Keratinocyte (primary cell): Measurements from ENCODE around the gene TMCC2. TPM values are rescaled to one million over a fixed set of nuclear protein-coding genes. Genes with fewer than 3 reads are reported as not detected.

Experiments used
- DNase-seq: peaks from one replicate; pipeline ENCODE4 v3.0.0-alpha.2; 2011; ENCODE audit warnings: low read depth, missing footprints, low spot score
- FAIRE-seq: peaks from 2 replicates; lab custom pipeline; 2011; peaks lifted over from hg19 to GRCh38; lab: Jason Lieb, UNC
- H2AFZ ChIP-seq: 2 replicates; pipeline ENCODE4 v1.6.0; 2012; ENCODE audit warnings: low read length, control low read depth, inconsistent platforms; ENCODE audit not compliant: control insufficient read depth
- H3K27ac ChIP-seq: 2 replicates; pipeline ENCODE4 v1.5.1; 2011; ENCODE audit warnings: low read length; ENCODE audit not compliant: control insufficient read depth, insufficient read depth
- H3K27me3 ChIP-seq: 3 replicates; pipeline ENCODE4 v1.6.0; 2011; ENCODE audit warnings: low read length; ENCODE audit not compliant: control insufficient read depth, insufficient read depth; ENCODE audit errors: extremely low read depth
- H3K36me3 ChIP-seq, 2 experiments: 2 replicates in 1 of 2; 3 replicates in 1 of 2; pipeline ENCODE4 v1.5.1; 2011; ENCODE audit warnings: low read length in 2 of 2, mild to moderate bottlenecking in 1 of 2; ENCODE audit not compliant: control insufficient read depth in 2 of 2, insufficient read depth in 2 of 2; ENCODE audit errors: extremely low read depth in 1 of 2
- H3K4me1 ChIP-seq: 3 replicates; pipeline ENCODE4 v1.5.1; 2011; ENCODE audit warnings: low read length; ENCODE audit not compliant: control insufficient read depth, insufficient read depth; ENCODE audit errors: extremely low read depth
- H3K4me2 ChIP-seq: 3 replicates; pipeline ENCODE4 v1.6.0; 2011; ENCODE audit warnings: low read depth, low read length; ENCODE audit not compliant: control insufficient read depth, insufficient read depth; ENCODE audit errors: extremely low read depth
- H3K4me3 ChIP-seq, 3 experiments: fragments of 200-600 bp in 1 of 3; sonication (generic) in 1 of 3; 2 replicates in 2 of 3; 3 replicates in 1 of 3; pipeline ENCODE4 v1.5.1; 2011 to 2016; ENCODE audit warnings: low read length in 3 of 3, mild to moderate bottlenecking in 3 of 3, control low read depth in 2 of 3, inconsistent platforms in 1 of 3, low read depth in 1 of 3, mixed read lengths in 1 of 3, mixed run types in 1 of 3, moderate library complexity in 1 of 3; ENCODE audit not compliant: control insufficient read depth in 2 of 3, insufficient read depth in 2 of 3; ENCODE audit errors: extremely low read depth in 1 of 3
- H3K79me2 ChIP-seq: 2 replicates; pipeline ENCODE4 v1.6.0; 2012; ENCODE audit warnings: low read length; ENCODE audit not compliant: control insufficient read depth, insufficient read depth
- H3K9ac ChIP-seq: 3 replicates; pipeline ENCODE4 v1.6.0; 2011; ENCODE audit warnings: low read length; ENCODE audit not compliant: control insufficient read depth, insufficient read depth; ENCODE audit errors: extremely low read depth
- H3K9me1 ChIP-seq: 3 replicates; pipeline ENCODE4 v1.6.0; 2011; ENCODE audit warnings: low read length; ENCODE audit not compliant: control insufficient read depth, insufficient read depth; ENCODE audit errors: extremely low read depth
- H3K9me3 ChIP-seq: 2 replicates; pipeline ENCODE4 v1.5.1; 2012; ENCODE audit warnings: low read depth, low read length; ENCODE audit not compliant: control insufficient read depth
- H4K20me1 ChIP-seq: 3 replicates; pipeline ENCODE4 v1.6.0; 2011; ENCODE audit warnings: low read length; ENCODE audit not compliant: control insufficient read depth, insufficient read depth; ENCODE audit errors: extremely low read depth
- CTCF ChIP-seq, 3 experiments: IDR thresholded peaks in 1 of 3; conservative IDR thresholded peaks in 1 of 3; optimal IDR thresholded peaks in 1 of 3; 2 replicates in 2 of 3; 3 replicates in 1 of 3; pipeline versions ENCODE3 to v1.5.1; 2011; ENCODE audit warnings: low read length in 3 of 3, mild to moderate bottlenecking in 3 of 3, moderate library complexity in 2 of 3, control low read depth in 1 of 3, inconsistent platforms in 1 of 3; ENCODE audit not compliant: insufficient read depth in 2 of 3; ENCODE audit errors: extremely low read depth in 1 of 3
- EZH2 ChIP-seq: IDR thresholded peaks from one replicate; pipeline ENCODE4 v1.6.1; 2012; ENCODE audit warnings: inconsistent platforms, mild to moderate bottlenecking, low read length, moderate library complexity
- dilution Hi-C: fragments of 300-500 bp; cut with MboI; formaldehyde crosslinking; loops from one replicate; pipeline ENCODE4 v1.7.0; 2020; ENCODE audit warnings: low sequenced_read_pairs; ENCODE audit not compliant: extremely low pct_ligation_motif_present
- polyA plus RNA-seq, 5 experiments: library from polyadenylated mRNA; depleted of rRNA in 3 of 5; stranded (reverse) in 3 of 5; stranded (forward) in 1 of 5; unstranded in 1 of 5; fragments of >200 nt; gene quantifications; 1 replicate in 1 of 5; 2 replicates in 3 of 5; 3 replicates in 1 of 5; pipeline versions ENCODE4 v1.2.1 to v1.2.3, GENCODE V29; 2011 to 2012; ENCODE audit warnings: missing spikeins in 2 of 5, low read depth in 1 of 5, low replicate concordance in 1 of 5

TMCC2 gene
- polyA plus RNA-seq, 1 donor (not counting 4 experiments of a cell fraction or from before 2014, with no cell fraction given): 0.60 TPM

DNA sequence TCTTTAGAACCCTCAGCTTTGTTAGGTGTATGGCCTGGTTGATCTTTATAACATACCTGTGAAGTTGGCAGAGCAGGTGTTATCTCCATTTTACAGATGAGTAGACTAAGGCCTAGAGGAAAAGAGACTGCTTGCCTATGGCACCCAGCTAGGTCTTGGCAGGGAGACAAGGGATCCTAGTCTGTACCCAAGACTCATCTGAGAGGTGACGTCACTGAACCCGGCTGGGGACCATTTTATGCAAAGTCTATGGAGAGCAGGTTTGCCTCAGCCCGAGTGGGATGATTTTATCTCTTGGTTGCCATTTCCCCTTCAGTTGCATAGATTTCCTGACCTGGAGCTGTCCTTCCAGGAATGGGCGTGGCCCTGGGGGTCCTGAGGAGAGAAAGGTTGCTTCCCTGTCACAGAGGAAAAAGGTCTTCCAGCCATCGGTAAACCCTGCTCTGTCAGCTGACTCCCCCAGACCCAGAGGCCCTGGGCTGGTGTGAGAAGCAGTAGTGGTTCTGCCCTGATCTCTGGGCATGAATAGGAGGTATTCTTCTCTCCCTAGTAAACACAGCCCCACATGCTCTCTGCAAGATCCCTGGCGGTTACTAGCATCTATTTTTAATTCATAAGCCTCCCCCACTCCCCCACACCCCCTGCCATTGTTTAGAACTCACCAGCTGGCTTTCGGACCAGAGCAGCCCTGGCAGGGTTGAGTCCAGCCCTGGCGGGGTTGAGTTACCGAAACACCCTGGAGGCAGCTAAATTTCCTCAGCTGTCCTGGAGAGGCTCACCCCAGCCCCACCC lies 19.6 kb downstream of the TMCC2 start:
- Histone ChIP-seq H3K4me1 (no peaks in the 10 kb centered on the region), H3K9ac (no peak overlapping the region), H3K9me3 (no peaks in the 10 kb centered on the region), H3K4me2 (no peak overlapping the region), H2AFZ (no peak overlapping the region), H3K27ac (no peak overlapping the region), H3K4me3 (no peak overlapping the region), H3K27me3 (no peaks in the 10 kb centered on the region), H3K9me1 (no peaks in the 10 kb centered on the region), H3K36me3 (no peaks in the 10 kb centered on the region), H3K79me2 (no peaks in the 10 kb centered on the region), H4K20me1 (no peaks in the 10 kb centered on the region)
- TF ChIP-seq EZH2 (no peak), CTCF (optimal IDR thresholded peaks at IDR 0.05 in 1 of 3, IDR thresholded peaks at IDR 0.05 in 1 of 3, conservative IDR thresholded peaks at IDR 0.05 in 1 of 3; ENCODE audit: extremely low read depth in 1 of 3, insufficient read depth in 2 of 3, low read length in 3 of 3) (no peak)
- no peak for DNase-seq
- FAIRE-seq: no peak
- dilution Hi-C loops: no loop called here

GRCh38 chr1:205248793-205249601 lies 21.3 kb downstream of the TMCC2 start:
- no peaks in the 10 kb centered on the region for H3K9me3 ChIP-seq
- no peaks in the 10 kb centered on the region for H4K20me1 ChIP-seq
- H3K4me2 ChIP-seq: no peak overlapping the region
- H3K9ac ChIP-seq: no peak overlapping the region
- DNase-seq (no peak), FAIRE-seq (no peak)
- no peaks in the 10 kb centered on the region for H3K4me1 ChIP-seq
- dilution Hi-C loops: no loop called here
- H3K27me3 ChIP-seq: no peaks in the 10 kb centered on the region
- H2AFZ ChIP-seq: no peak overlapping the region
- H3K9me1 ChIP-seq: no peaks in the 10 kb centered on the region
- H3K36me3 ChIP-seq: no peaks in the 10 kb centered on the region
- no peaks in the 10 kb centered on the region for H3K79me2 ChIP-seq
- TF ChIP-seq CTCF (optimal IDR thresholded peaks at IDR 0.05 in 1 of 3, IDR thresholded peaks at IDR 0.05 in 1 of 3, conservative IDR thresholded peaks at IDR 0.05 in 1 of 3; ENCODE audit: extremely low read depth in 1 of 3, insufficient read depth in 2 of 3, low read length in 3 of 3): no peak
- no peak for TF ChIP-seq EZH2
- no peak overlapping the region for H3K27ac ChIP-seq
- H3K4me3 ChIP-seq: no peak overlapping the region
